SK-N-SH (cell line): Measurements from ENCODE around the gene P3H4. TPM values are rescaled to one million over a fixed set of nuclear protein-coding genes. Genes with fewer than 3 reads are reported as not detected.

Source experiments
- CTCF ChIA-PET: fragments of 300-600, 350-600 bp; formaldehyde crosslinking; extraction: SDS; loops from one replicate; lab custom pipeline; 2021; lab: Yijun Ruan, JAX
- POLR2A ChIA-PET: fragments of 350-600 bp; sonication (Branson Sonifier 250); formaldehyde crosslinking; extraction: SDS; loops from one replicate; lab custom pipeline; 2020; ENCODE audit warnings: antibody characterized with exemption, inconsistent platforms; lab: Yijun Ruan, JAX
- DNase-seq: peaks from one replicate; pipeline ENCODE4 v3.0.0; 2012
- H2AFZ ChIP-seq: fragments of 200-600 bp; sonication (generic); 2 replicates; pipeline ENCODE4 v1.8.1; 2016; ENCODE audit warnings: antibody characterized with exemption, mild to moderate bottlenecking, low read depth
- H3F3A ChIP-seq: fragments of 200-600 bp; sonication (generic); replicated peaks from 2 replicates; pipeline ENCODE3; 2016; ENCODE audit warnings: antibody characterized with exemption, mild to moderate bottlenecking; ENCODE audit not compliant: insufficient read depth
- H3K27ac ChIP-seq, 2 experiments: fragments of 200-500 bp in 1 of 2; fragments of 200-600 bp in 1 of 2; sonication (Bioruptor generic) in 1 of 2; sonication (generic), shearing (Covaris generic) in 1 of 2; 2 replicates each; pipeline versions ENCODE4 v1.5.1 to v1.6.1; 2014 to 2016; ENCODE audit warnings: low read depth in 2 of 2, inconsistent platforms in 1 of 2, low read length in 1 of 2, mild to moderate bottlenecking in 1 of 2, mixed read lengths in 1 of 2
- H3K27me3 ChIP-seq: fragments of 200-600 bp; sonication (generic), shearing (Covaris generic); 2 replicates; pipeline ENCODE4 v1.6.1; 2016; ENCODE audit warnings: mixed run types; ENCODE audit not compliant: insufficient read depth
- H3K36me3 ChIP-seq, 2 experiments: fragments of 200-500 bp in 1 of 2; fragments of 200-600 bp in 1 of 2; sonication (Bioruptor generic) in 1 of 2; sonication (generic) in 1 of 2; replicated peaks in 1 of 2; 2 replicates each; pipeline versions ENCODE3 to v1.5.1; 2014 to 2016; ENCODE audit warnings: low read length in 1 of 2, mild to moderate bottlenecking in 1 of 2; ENCODE audit not compliant: insufficient read depth in 2 of 2, control insufficient read depth in 1 of 2
- H3K4me1 ChIP-seq, 2 experiments: fragments of 200-500 bp in 1 of 2; fragments of 200-600 bp in 1 of 2; sonication (Bioruptor generic) in 1 of 2; sonication (generic), shearing (Covaris generic) in 1 of 2; 2 replicates each; pipeline versions ENCODE4 v1.5.1 to v1.6.1; 2014 to 2016; ENCODE audit warnings: low read depth in 1 of 2, low read length in 1 of 2, mixed run types in 1 of 2; ENCODE audit not compliant: insufficient read depth in 2 of 2, control insufficient read depth in 1 of 2
- H3K4me2 ChIP-seq: fragments of 200-600 bp; sonication (generic), shearing (Covaris generic); 2 replicates; pipeline ENCODE4 v1.6.1; 2017; ENCODE audit warnings: mixed run types
- H3K4me3 ChIP-seq, 2 experiments: fragments of 200-500 bp in 1 of 2; fragments of 200-600 bp in 1 of 2; sonication (Bioruptor generic) in 1 of 2; sonication (generic), shearing (Covaris generic) in 1 of 2; 2 replicates each; pipeline versions ENCODE4 v1.5.1 to v1.8.1; 2014 to 2016; ENCODE audit warnings: low read depth in 2 of 2, inconsistent platforms in 1 of 2, low read length in 1 of 2, mild to moderate bottlenecking in 1 of 2, mixed read lengths in 1 of 2, moderate library complexity in 1 of 2
- H3K79me2 ChIP-seq: fragments of 200-600 bp; sonication (generic); 2 replicates; pipeline ENCODE4 v1.8.1; 2017; ENCODE audit warnings: mild to moderate bottlenecking; ENCODE audit not compliant: insufficient read depth
- H3K9ac ChIP-seq: fragments of 200-600 bp; sonication (generic); 2 replicates; pipeline ENCODE4 v1.6.1; 2017; ENCODE audit warnings: mixed run types
- H3K9me2 ChIP-seq: fragments of 200-600 bp; sonication (generic); 2 replicates; pipeline ENCODE4 v1.6.1; 2017; ENCODE audit warnings: mixed run types
- H3K9me3 ChIP-seq: fragments of 200-600 bp; sonication (generic); 2 replicates; pipeline ENCODE4 v1.6.1; 2017; ENCODE audit warnings: mixed run types, mild to moderate bottlenecking, moderate library complexity
- H4K20me1 ChIP-seq: fragments of 200-600 bp; sonication (generic); 2 replicates; pipeline ENCODE4 v1.6.1; 2017; ENCODE audit warnings: mild to moderate bottlenecking, mixed run types; ENCODE audit not compliant: insufficient read depth
- ELF1 ChIP-seq: IDR thresholded peaks from 2 replicates; pipeline ENCODE4 v1.4.0; 2012
- GABPA ChIP-seq: IDR thresholded peaks from 2 replicates; pipeline ENCODE4 v1.4.0; 2012; ENCODE audit warnings: low read depth, mild to moderate bottlenecking
- GATA2 ChIP-seq: sonication (generic); formaldehyde crosslinking; IDR thresholded peaks from 2 replicates; pipeline ENCODE4 v1.5.0; 2020; ENCODE audit warnings: mild to moderate bottlenecking, missing genetic modification reagents
- SIN3A ChIP-seq: IDR thresholded peaks from 2 replicates; pipeline ENCODE4 v1.6.1; 2012; ENCODE audit warnings: low read depth, mild to moderate bottlenecking, low read length, moderate library complexity, borderline replicate concordance
- YY1 ChIP-seq: IDR thresholded peaks from 2 replicates; pipeline ENCODE4 v1.4.0; 2012; ENCODE audit warnings: low read depth, mild to moderate bottlenecking
- WGBS: methylation state at CpG from one replicate; pipeline ENCODE4 v1.1.6; 2017; ENCODE audit warnings: low lambda C conversion rate; 5-methylcytosine and 5-hydroxymethylcytosine counted together
- polyA plus RNA-seq, 3 experiments: library from polyadenylated mRNA; depleted of rRNA; stranded (reverse); fragments of >200 nt; gene quantifications; 2 replicates each; pipeline ENCODE4 v1.2.3, GENCODE V29; 2012
- TF ChIP-seq, protein P1 (sequence below): IDR thresholded peaks from 2 replicates; pipeline ENCODE4 v1.6.1; 2012; ENCODE audit warnings: mild to moderate bottlenecking, low read depth, low read length, moderate library complexity

Gene P3H4
- polyA plus RNA-seq, 1 of the 3 experiments (the other 2 are of a cell fraction): 88.3 TPM

DNA sequence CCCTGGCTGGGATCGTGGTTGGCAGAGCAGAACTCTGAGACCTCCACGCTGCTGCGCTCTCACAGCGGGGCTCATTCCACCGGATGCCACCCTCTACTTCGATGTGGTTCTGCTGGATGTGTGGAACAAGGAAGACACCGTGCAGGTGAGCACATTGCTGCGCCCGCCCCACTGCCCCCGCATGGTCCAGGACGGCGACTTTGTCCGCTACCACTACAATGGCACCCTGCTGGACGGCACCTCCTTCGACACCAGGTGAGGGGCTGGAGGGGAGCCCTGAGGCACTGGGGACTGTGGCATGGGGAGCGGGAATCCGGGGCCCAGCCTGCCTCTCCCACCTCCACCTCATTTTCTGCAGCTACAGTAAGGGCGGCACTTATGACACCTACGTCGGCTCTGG lies 6.3 kb upstream of the P3H4 start:
- no peaks in the 10 kb centered on the region for H3K9me2 ChIP-seq
- DNase-seq: no peak
- no peaks in the 10 kb centered on the region for H3K27me3 ChIP-seq
- no peak overlapping the region for H3K27ac ChIP-seq
- H3K4me3 ChIP-seq: no peak overlapping the region
- peaks cover 3 to 23% of the 10 kb centered on the region in 2 experiments for H3K36me3 ChIP-seq
- 99% methylated on average over 14 of the region's 20 CpGs for WGBS
- H3K4me1 ChIP-seq: peaks cover 3 to 10% of the 10 kb centered on the region in 2 experiments; a peak in 1 of 4 replicates
- H3K4me2 ChIP-seq: no peak overlapping the region
- peaks cover 3% of the 10 kb centered on the region for H3F3A ChIP-seq
- no peak overlapping the region for H2AFZ ChIP-seq
- ChIA-PET POLR2A (no interaction called here), CTCF (interaction anchor here (1.2 to 1.7 kb wide), 2 partner anchors 16 to 17 kb away, joined by 3 to 4 read pairs; no protein-coding TSS in a partner anchor)
- no peaks in the 10 kb centered on the region for H3K9me3 ChIP-seq
- H4K20me1 ChIP-seq: peaks cover 8% of the 10 kb centered on the region; the same call in 1 of the 2 replicates
- peaks cover 43% of the 10 kb centered on the region for H3K79me2 ChIP-seq
- H3K9ac ChIP-seq: no peak overlapping the region
- no peak for TF ChIP-seq GABPA
- no peak for TF ChIP-seq GATA2 (CRISPR knock-in tag)

DNA sequence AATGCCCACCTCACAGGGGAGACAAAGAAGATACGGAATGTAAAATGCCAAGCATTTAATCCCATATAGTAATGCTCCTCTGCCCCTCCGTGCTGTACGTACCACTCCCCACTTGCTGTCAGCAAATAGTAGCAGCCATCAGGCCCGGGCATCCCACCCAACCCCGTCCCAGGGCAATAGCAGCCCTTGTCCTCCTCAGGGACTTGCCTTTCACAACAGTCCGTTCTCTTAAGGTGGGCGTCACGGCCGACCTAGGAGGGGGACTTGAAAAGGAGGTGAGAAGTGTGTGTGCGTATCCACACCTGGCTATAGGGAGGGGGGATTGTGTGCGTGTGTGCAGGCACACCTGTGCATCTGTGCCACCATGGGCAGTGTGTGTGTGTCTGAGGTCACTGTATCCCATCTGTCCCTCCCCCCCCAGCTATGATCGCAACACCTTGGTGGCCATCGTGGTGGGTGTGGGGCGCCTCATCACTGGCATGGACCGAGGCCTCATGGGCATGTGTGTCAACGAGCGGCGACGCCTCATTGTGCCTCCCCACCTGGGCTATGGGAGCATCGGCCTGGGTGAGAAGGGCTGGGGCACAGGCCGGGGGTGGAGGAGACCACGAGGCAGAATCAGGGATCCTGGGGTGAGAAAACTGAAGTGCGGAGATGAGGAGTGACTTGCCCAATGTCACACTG lies 5.0 kb upstream of the P3H4 start:
- POLR2A ChIA-PET: no interaction called here
- Histone ChIP-seq H3K9ac (no peak overlapping the region), H3F3A (no peaks in the 10 kb centered on the region), H3K4me3 (no peak overlapping the region), H3K36me3 (peaks cover 3 to 19% of the 10 kb centered on the region in 2 experiments), H3K79me2 (peaks cover 50% of the 10 kb centered on the region), H3K9me3 (no peaks in the 10 kb centered on the region), H3K27me3 (no peaks in the 10 kb centered on the region), H3K4me2 (no peak overlapping the region), H3K9me2 (no peaks in the 10 kb centered on the region), H3K27ac (no peak overlapping the region), H4K20me1 (peaks cover 8% of the 10 kb centered on the region; the same call in 1 of the 2 replicates), H3K4me1 (peaks cover 3 to 10% of the 10 kb centered on the region in 2 experiments; a peak in 1 of 4 replicates), H2AFZ (no peak overlapping the region)
- CTCF ChIA-PET: interaction anchor here (1.0 to 1.2 kb wide), 2 partner anchors 10 to 16 kb away, joined by 3 read pairs; no protein-coding TSS in a partner anchor
- TF ChIP-seq SIN3A (no peak), YY1 (no peak)
- 99% methylated on average over 16 of the region's 23 CpGs for WGBS
- no peak for DNase-seq

DNA sequence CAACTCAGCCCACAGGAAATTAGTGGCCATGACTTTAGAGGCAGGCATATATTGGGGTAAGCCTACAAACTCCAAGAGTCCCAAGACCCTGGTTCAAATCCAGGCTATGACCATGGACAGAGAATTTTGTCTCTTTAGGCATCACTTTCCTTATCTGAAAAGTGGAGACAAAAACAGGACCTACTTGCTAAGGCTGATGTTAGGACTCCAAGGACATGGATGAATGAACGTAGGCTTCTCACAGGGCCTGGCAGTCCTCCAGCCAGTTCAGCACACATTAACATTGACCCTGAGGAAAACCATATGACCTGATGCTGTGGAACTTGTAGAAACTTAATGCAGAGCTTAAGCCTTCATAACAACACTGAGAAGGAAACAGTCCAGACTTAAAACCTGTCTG lies 2.4 kb upstream of the P3H4 start:
- Histone ChIP-seq H3K27me3 (no peaks in the 10 kb centered on the region), H3K9me2 (no peaks in the 10 kb centered on the region), H3K4me3 (peak overlapping the region; percentile 75 to 93), H3K4me1 (peaks cover 15 to 24% of the 10 kb centered on the region in 2 experiments; a peak in 2 of 4 replicates)
- no peak for DNase-seq
- no peak for TF ChIP-seq ELF1
- TF ChIP-seq, protein P1, sequence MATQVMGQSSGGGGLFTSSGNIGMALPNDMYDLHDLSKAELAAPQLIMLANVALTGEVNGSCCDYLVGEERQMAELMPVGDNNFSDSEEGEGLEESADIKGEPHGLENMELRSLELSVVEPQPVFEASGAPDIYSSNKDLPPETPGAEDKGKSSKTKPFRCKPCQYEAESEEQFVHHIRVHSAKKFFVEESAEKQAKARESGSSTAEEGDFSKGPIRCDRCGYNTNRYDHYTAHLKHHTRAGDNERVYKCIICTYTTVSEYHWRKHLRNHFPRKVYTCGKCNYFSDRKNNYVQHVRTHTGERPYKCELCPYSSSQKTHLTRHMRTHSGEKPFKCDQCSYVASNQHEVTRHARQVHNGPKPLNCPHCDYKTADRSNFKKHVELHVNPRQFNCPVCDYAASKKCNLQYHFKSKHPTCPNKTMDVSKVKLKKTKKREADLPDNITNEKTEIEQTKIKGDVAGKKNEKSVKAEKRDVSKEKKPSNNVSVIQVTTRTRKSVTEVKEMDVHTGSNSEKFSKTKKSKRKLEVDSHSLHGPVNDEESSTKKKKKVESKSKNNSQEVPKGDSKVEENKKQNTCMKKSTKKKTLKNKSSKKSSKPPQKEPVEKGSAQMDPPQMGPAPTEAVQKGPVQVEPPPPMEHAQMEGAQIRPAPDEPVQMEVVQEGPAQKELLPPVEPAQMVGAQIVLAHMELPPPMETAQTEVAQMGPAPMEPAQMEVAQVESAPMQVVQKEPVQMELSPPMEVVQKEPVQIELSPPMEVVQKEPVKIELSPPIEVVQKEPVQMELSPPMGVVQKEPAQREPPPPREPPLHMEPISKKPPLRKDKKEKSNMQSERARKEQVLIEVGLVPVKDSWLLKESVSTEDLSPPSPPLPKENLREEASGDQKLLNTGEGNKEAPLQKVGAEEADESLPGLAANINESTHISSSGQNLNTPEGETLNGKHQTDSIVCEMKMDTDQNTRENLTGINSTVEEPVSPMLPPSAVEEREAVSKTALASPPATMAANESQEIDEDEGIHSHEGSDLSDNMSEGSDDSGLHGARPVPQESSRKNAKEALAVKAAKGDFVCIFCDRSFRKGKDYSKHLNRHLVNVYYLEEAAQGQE: 0 out of 2 replicates have a peak, but pooled peaks have one; percentile 45
- TF ChIP-seq, all 33 proteins: peak for 1
- Histone ChIP-seq H3K36me3 (peaks cover 3 to 11% of the 10 kb centered on the region in 2 experiments), H3K4me2 (peak overlapping the region; percentile 99), H4K20me1 (peaks cover 14% of the 10 kb centered on the region), H3K27ac (no peak overlapping the region; a peak in 1 of 4 replicates), H2AFZ (no peak overlapping the region), H3K9me3 (no peaks in the 10 kb centered on the region), H3K79me2 (peaks cover 73% of the 10 kb centered on the region), H3K9ac (peak overlapping the region; percentile 87), H3F3A (no peaks in the 10 kb centered on the region)
- CTCF ChIA-PET: interaction anchor here (1.0 to 2.1 kb wide), 3 partner anchors 13 to 158 kb away, joined by 3 to 9 read pairs (median 4); no protein-coding TSS in a partner anchor
- WGBS: 79% methylated on average over 1 of the region's 1 CpG
- POLR2A ChIA-PET: no interaction called here
